OCI-LY3 (cell line): Measurements from ENCODE around the gene WWP2.

Experiments used
- CTCF ChIP-seq: fragments of 200-600, 300-600 bp; sonication (generic); IDR thresholded peaks from 2 replicates; pipeline ENCODE4 v1.5.1; 2014; ENCODE audit warnings: antibody characterized with exemption, low read length, low read depth
- EZH2phosphoT487 ChIP-seq: fragments of 200-600 bp; shearing (Covaris generic); IDR thresholded peaks from 2 replicates; pipeline ENCODE4 v1.6.1; 2018; ENCODE audit warnings: antibody characterized with exemption, mixed run types, low read depth

DNA sequence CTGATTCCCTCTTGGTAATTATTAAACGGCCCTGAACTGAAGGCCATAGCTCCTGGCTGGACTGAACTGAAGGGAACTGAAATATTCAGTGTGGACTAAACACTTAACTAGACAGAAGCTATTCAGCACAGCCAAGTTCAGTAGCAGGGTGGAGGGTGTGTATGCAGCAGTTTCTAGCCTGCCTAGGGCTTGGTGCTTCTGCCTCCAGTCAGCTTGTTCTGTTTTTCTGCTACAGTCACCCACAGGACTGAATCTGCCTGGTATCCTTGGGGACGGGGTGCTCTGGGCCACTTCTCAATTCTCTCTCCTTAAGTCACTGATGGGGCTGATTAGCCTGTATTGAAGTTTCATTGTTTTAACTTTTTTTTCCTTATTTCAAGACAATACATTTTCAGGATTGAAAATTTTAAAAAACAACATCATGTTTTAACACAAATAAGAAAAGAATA is 77.1 kb downstream of the WWP2 start:
- TF ChIP-seq CTCF (no peak), EZH2phosphoT487 (no peak)
